HG03520 (cell line): ENCODE results near the gene ZNF431.
"Not testable (repeated sequence)": the region's sequence is repeated elsewhere in the genome, so short reads cannot be mapped to it uniquely, and the experiment has no call there.

Experiments
- ATAC-seq: cut with Tn5 transposase; IDR thresholded peaks from one replicate; pipeline ENCODE4 v1.9.1; 2021; ENCODE audit warnings: mild to moderate bottlenecking, moderate library complexity; ENCODE audit not compliant: unreplicated experiment

The ZNF431 gene

GRCh38 chr19:21143854-21144253 is 2.0 kb downstream of the ZNF431 start:
- no peak for ATAC-seq

GRCh38 chr19:21147540-21147939 is 5.7 kb downstream of the ZNF431 start:
- ATAC-seq, result no peak

GRCh38 chr19:21148681-21149080 is 6.8 kb downstream of the ZNF431 start:
- no peak for ATAC-seq

- ATAC-seq, result no peak
Observed at GRCh38 chr19:21149877-21150276, 8.0 kb downstream of the ZNF431 start.

GRCh38 chr19:21151460-21151859 is 9.6 kb downstream of the ZNF431 start:
- no peak for ATAC-seq

- ATAC-seq, result no peak
Observed at GRCh38 chr19:21158523-21159135, 16.8 kb downstream of the ZNF431 start.

- no peak for ATAC-seq
Observed at GRCh38 chr19:21164541-21164940, 22.7 kb downstream of the ZNF431 start.

- ATAC-seq, result no peak
Observed at GRCh38 chr19:21166436-21166835, 24.6 kb downstream of the ZNF431 start.

- no peak for ATAC-seq
Observed at GRCh38 chr19:21197590-21198295, 55.9 kb downstream of the ZNF431 start.

- ATAC-seq, result no peak
Observed at GRCh38 chr19:21202865-21203494, 61.1 kb downstream of the ZNF431 start.

GRCh38 chr19:21210037-21210621 is 68.3 kb downstream of the ZNF431 start:
- no peak for ATAC-seq

GRCh38 chr19:21221693-21222092 is 79.9 kb downstream of the ZNF431 start:
- no peak for ATAC-seq

- not testable (repeated sequence) for ATAC-seq
Observed at GRCh38 chr19:21229938-21230337, 88.1 kb downstream of the ZNF431 start.

GRCh38 chr19:21233691-21234090 is 91.9 kb downstream of the ZNF431 start:
- ATAC-seq, result no peak

GRCh38 chr19:21236751-21237150 is 94.9 kb downstream of the ZNF431 start:
- not testable (repeated sequence) for ATAC-seq

GRCh38 chr19:21238670-21239069 is 96.8 kb downstream of the ZNF431 start:
- no peak for ATAC-seq
